ENCODE results near the gene CCBE1.

The CCBE1 gene

DNA sequence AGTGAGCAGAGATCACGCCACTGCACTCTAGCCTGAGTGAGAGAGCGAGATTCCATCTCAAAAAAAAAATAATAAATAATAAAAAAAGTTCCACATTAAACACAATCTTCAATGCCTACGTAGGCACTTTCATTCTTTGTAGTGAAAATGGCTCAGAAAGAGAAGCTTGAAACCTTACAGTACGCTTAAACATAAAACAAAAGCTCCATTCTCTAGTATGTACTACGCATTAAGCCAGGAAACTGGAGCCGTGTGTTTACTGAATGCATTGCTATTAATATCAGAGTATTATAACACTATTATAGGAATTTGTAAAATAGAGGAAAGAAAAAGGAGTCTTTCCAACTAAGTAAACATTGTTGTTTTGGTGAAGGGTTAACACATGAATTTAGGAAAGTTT, 296.8 kb downstream of the CCBE1 start:
- no peak overlapping the region for H3K4me2 ChIP-seq (ENCODE audit: low read depth, low read length, poor library complexity, severe bottlenecking)
- H3K27me3 ChIP-seq (ENCODE audit: low read length), result no peaks in the 10 kb centered on the region
- no peak overlapping the region for H3K4me3 ChIP-seq (ENCODE audit: insufficient read depth, low read length, poor library complexity, severe bottlenecking)
- H3K9me3 ChIP-seq (ENCODE audit: insufficient read depth, low read length), result no peaks in the 10 kb centered on the region
- no peak overlapping the region for H2AFZ ChIP-seq (ENCODE audit: low read depth, low read length, severe bottlenecking)
- H3F3A ChIP-seq (ENCODE audit: insufficient read depth), result no peaks in the 10 kb centered on the region
- no peaks in the 10 kb centered on the region for H3K9me2 ChIP-seq (replicated peaks; ENCODE audit: insufficient read depth, low read length)
- H3K79me2 ChIP-seq (ENCODE audit: insufficient read depth, low read length), result no peaks in the 10 kb centered on the region
- H3K27ac ChIP-seq (ENCODE audit: low read depth, low read length), result no peak overlapping the region
- no peak overlapping the region for H3K9ac ChIP-seq (ENCODE audit: low read length)
- H3K36me3 ChIP-seq (ENCODE audit: low read length), result no peaks in the 10 kb centered on the region
- TF ChIP-seq, protein P1, sequence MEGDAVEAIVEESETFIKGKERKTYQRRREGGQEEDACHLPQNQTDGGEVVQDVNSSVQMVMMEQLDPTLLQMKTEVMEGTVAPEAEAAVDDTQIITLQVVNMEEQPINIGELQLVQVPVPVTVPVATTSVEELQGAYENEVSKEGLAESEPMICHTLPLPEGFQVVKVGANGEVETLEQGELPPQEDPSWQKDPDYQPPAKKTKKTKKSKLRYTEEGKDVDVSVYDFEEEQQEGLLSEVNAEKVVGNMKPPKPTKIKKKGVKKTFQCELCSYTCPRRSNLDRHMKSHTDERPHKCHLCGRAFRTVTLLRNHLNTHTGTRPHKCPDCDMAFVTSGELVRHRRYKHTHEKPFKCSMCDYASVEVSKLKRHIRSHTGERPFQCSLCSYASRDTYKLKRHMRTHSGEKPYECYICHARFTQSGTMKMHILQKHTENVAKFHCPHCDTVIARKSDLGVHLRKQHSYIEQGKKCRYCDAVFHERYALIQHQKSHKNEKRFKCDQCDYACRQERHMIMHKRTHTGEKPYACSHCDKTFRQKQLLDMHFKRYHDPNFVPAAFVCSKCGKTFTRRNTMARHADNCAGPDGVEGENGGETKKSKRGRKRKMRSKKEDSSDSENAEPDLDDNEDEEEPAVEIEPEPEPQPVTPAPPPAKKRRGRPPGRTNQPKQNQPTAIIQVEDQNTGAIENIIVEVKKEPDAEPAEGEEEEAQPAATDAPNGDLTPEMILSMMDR (IDR thresholded peaks at IDR 0.05; ENCODE audit: insufficient read depth, low read length, poor library complexity, severe bottlenecking), result no peak
- no peak for TF ChIP-seq EZH2phosphoT487 (conservative IDR thresholded peaks at IDR 0.05; ENCODE audit: low read length)
- H4K20me1 ChIP-seq (ENCODE audit: low read depth, low read length), result no peaks in the 10 kb centered on the region

DNA sequence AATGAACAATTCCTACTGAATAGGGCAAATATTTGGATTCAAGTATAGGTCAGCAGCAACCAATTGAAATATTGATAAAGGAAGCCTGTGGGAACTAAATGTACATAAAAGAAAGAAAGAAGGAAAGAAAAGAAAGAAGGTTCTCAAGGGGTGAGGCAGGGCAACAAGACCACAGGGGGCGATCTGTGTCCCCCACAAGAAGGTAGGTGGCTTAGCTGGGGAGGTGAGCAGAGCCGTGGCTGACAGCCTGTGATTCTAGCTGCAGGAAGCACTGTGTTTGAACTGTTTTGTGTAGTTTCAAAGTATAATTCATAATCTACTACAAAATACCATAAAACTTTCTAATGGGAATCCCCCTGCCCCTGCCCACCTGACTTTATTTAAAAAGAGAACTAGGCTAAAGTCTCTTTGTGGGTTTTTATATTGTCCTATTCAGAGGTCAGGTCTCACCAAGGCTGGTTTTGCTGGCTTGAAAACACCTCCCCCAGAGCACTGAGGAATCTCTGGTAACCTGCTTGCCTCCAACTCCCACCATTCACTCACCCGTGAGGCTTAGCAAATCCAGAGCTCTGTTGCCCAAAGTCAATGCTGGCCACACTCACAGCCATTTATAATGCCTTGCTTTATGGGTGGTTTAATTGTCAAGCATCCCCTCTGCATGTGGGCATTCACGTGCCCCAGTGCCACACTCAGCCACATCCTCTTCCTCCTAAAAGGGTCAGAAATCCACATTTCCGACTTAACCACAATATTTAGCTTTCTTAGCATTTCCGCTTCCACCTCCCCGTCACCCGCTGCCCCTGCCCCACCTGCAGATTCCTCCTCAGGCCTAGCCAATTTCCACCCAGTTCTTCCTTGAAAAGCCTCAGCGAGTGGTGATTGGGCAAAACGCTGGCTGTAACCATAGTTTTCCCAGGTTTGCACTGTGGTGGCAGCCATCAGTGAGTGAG, 301.7 kb downstream of the CCBE1 start:
- H3K4me2 ChIP-seq (ENCODE audit: low read depth, low read length, poor library complexity, severe bottlenecking), result no peak overlapping the region
- no peaks in the 10 kb centered on the region for H3K36me3 ChIP-seq (ENCODE audit: low read length)
- no peaks in the 10 kb centered on the region for H3K79me2 ChIP-seq (ENCODE audit: insufficient read depth, low read length)
- H2AFZ ChIP-seq (ENCODE audit: low read depth, low read length, severe bottlenecking), result no peak overlapping the region
- H4K20me1 ChIP-seq (ENCODE audit: low read depth, low read length), result no peaks in the 10 kb centered on the region
- H3K4me3 ChIP-seq (ENCODE audit: insufficient read depth, low read length, poor library complexity, severe bottlenecking), result no peak overlapping the region
- H3K27ac ChIP-seq (ENCODE audit: low read depth, low read length), result no peak overlapping the region
- no peaks in the 10 kb centered on the region for H3K9me2 ChIP-seq (replicated peaks; ENCODE audit: insufficient read depth, low read length)
- H3F3A ChIP-seq (ENCODE audit: insufficient read depth), result no peaks in the 10 kb centered on the region
- no peaks in the 10 kb centered on the region for H3K27me3 ChIP-seq (ENCODE audit: low read length)
- TF ChIP-seq, protein P1 (IDR thresholded peaks at IDR 0.05; ENCODE audit: insufficient read depth, low read length, poor library complexity, severe bottlenecking), result no peak
- no peak for TF ChIP-seq EZH2phosphoT487 (conservative IDR thresholded peaks at IDR 0.05; ENCODE audit: low read length)
- no peaks in the 10 kb centered on the region for H3K9me3 ChIP-seq (ENCODE audit: insufficient read depth, low read length)
- no peak overlapping the region for H3K9ac ChIP-seq (ENCODE audit: low read length)

DNA sequence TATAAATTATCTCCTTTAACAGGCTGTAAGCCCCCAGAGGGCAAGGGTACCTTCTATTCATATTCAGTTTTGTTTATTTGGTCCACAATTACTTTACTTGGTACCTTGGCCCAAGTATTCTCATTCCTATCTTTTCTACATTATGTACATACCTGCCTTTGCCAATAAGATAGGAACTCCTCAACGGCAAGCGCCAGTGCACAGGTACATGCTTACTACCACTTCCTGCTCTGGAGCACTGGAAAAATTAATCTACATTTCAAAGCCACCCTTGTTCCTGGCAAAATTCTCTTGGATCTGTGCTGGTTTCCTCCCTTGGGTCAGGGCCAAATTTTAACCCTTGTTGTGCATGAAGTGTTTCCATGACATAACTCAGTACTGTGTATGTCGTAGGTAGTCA, 303.8 kb downstream of the CCBE1 start:
- no peaks in the 10 kb centered on the region for H3K9me3 ChIP-seq (ENCODE audit: insufficient read depth, low read length)
- no peak overlapping the region for H3K4me2 ChIP-seq (ENCODE audit: low read depth, low read length, poor library complexity, severe bottlenecking)
- H3K79me2 ChIP-seq (ENCODE audit: insufficient read depth, low read length), result no peaks in the 10 kb centered on the region
- TF ChIP-seq EZH2phosphoT487 (conservative IDR thresholded peaks at IDR 0.05; ENCODE audit: low read length), result no peak
- TF ChIP-seq, protein P1 (IDR thresholded peaks at IDR 0.05; ENCODE audit: insufficient read depth, low read length, poor library complexity, severe bottlenecking), result no peak
- H3K4me3 ChIP-seq (ENCODE audit: insufficient read depth, low read length, poor library complexity, severe bottlenecking), result no peak overlapping the region
- H2AFZ ChIP-seq (ENCODE audit: low read depth, low read length, severe bottlenecking), result no peak overlapping the region
- no peak overlapping the region for H3K27ac ChIP-seq (ENCODE audit: low read depth, low read length)
- no peaks in the 10 kb centered on the region for H3K9me2 ChIP-seq (replicated peaks; ENCODE audit: insufficient read depth, low read length)
- no peak overlapping the region for H3K9ac ChIP-seq (ENCODE audit: low read length)
- no peaks in the 10 kb centered on the region for H3F3A ChIP-seq (ENCODE audit: insufficient read depth)
- no peaks in the 10 kb centered on the region for H3K36me3 ChIP-seq (ENCODE audit: low read length)
- no peaks in the 10 kb centered on the region for H4K20me1 ChIP-seq (ENCODE audit: low read depth, low read length)
- H3K27me3 ChIP-seq (ENCODE audit: low read length), result no peaks in the 10 kb centered on the region

Measured in SU-DHL-6 (cell line).